ENCODE data around the gene ABCB6.

Gene ABCB6

GRCh38 chr2:219245148-219245898 lies 26.6 kb upstream of the ABCB6 start, which contains the start of the genes GLB1L and STK16:
GLB1L (minus strand) TSS chr2:219245444; CDS start chr2:219243573, 1,871 bp downstream.
STK16 (plus strand) TSS chr2:219245479; CDS start chr2:219246000, 521 bp downstream.
- peak; percentile 76 for DNase-seq (ENCODE audit: low read depth)

GRCh38 chr2:219244789-219245147 lies 26.0 kb upstream of the ABCB6 start:
- DNase-seq (ENCODE audit: low read depth), result no peak

- no peak for DNase-seq (ENCODE audit: low read depth)
Measured at GRCh38 chr2:219243291-219243761, 24.6 kb upstream of the ABCB6 start.

- DNase-seq (ENCODE audit: low read depth), result no peak
Measured at GRCh38 chr2:219234331-219234730, 15.6 kb upstream of the ABCB6 start.

- DNase-seq (ENCODE audit: low read depth), result no peak
Measured at GRCh38 chr2:219230059-219230540, 11.3 kb upstream of the ABCB6 start.

- DNase-seq (ENCODE audit: low read depth), result peak; percentile 98
Measured at GRCh38 chr2:219229305-219230058, 10.7 kb upstream of the ABCB6 start, which contains the start of the genes ANKZF1 and ATG9A. ANKZF1 (plus strand) TSS chr2:219229806; CDS start chr2:219230258, 452 bp downstream. ATG9A (minus strand) TSS chr2:219229636; CDS start chr2:219228024, 1,612 bp downstream.

GRCh38 chr2:219228911-219229304 lies 10.2 kb upstream of the ABCB6 start:
- DNase-seq (ENCODE audit: low read depth), result no peak

- no peak for DNase-seq (ENCODE audit: low read depth)
Measured at GRCh38 chr2:219228041-219228910, 9.5 kb upstream of the ABCB6 start.

GRCh38 chr2:219225350-219225749 lies 6.6 kb upstream of the ABCB6 start:
- no peak for DNase-seq (ENCODE audit: low read depth)

GRCh38 chr2:219223831-219224610 lies 5.3 kb upstream of the ABCB6 start:
- DNase-seq (ENCODE audit: low read depth), result no peak

- no peak for DNase-seq (ENCODE audit: low read depth)
Measured at GRCh38 chr2:219221957-219222518, 3.3 kb upstream of the ABCB6 start.

- DNase-seq (ENCODE audit: low read depth), result no peak
Measured at GRCh38 chr2:219220652-219221402, 2.1 kb upstream of the ABCB6 start.

- no peak for DNase-seq (ENCODE audit: low read depth)
Measured at GRCh38 chr2:219219784-219220532, 1.2 kb upstream of the ABCB6 start.

- DNase-seq (ENCODE audit: low read depth), result no peak
Measured at GRCh38 chr2:219218217-219218731, 484 bp downstream of the ABCB6 start.

GRCh38 chr2:219216535-219216915 lies 2.2 kb downstream of the ABCB6 start:
- no peak for DNase-seq (ENCODE audit: low read depth)

- no peak for DNase-seq (ENCODE audit: low read depth)
Measured at GRCh38 chr2:219215871-219216534, 2.8 kb downstream of the ABCB6 start.

- DNase-seq (ENCODE audit: low read depth), result no peak
Measured at GRCh38 chr2:219214786-219215185, 4.0 kb downstream of the ABCB6 start.

GRCh38 chr2:219214141-219214540 lies 4.6 kb downstream of the ABCB6 start:
- DNase-seq (ENCODE audit: low read depth), result no peak

All from stimulated activated CD4-positive, alpha-beta T cell treated with anti-CD3 and anti-CD28 coated beads, Interleukin-2, amount 100 ng/mL, for 4 hours (primary cell).